Lower leg skin (tissue), 4 donors: Measurements from ENCODE around the gene CPLX4. TPM values are rescaled to one million over a fixed set of nuclear protein-coding genes. Genes with fewer than 3 reads are reported as not detected.
"Not testable (repeated sequence)": the region's sequence is repeated elsewhere in the genome, so short reads cannot be mapped to it uniquely, and the experiment has no call there.

Source experiments
- DNase-seq, 2 donors: peaks; one replicate each; pipeline ENCODE4 v3.0.0-alpha.2; 2019; ENCODE audit warnings: low spot score in 2 of 2
- H3K4me3 ChIP-seq: fragments of 200-600 bp; sonication (generic); 2 replicates; pipeline ENCODE4 v1.5.1; 2017; ENCODE audit warnings: mild to moderate bottlenecking, low read depth; ENCODE audit not compliant: poor library complexity, severe bottlenecking
- CTCF ChIP-seq, 3 donors: fragments of 450-650 bp; IDR thresholded peaks; one replicate each; pipeline ENCODE4 v1.5.1; 2016; ENCODE audit warnings: antibody characterized with exemption in 3 of 3, mild to moderate bottlenecking in 3 of 3, moderate library complexity in 2 of 3
- POLR2A ChIP-seq, 2 donors: fragments of 450-650 bp; IDR thresholded peaks; one replicate each; pipeline ENCODE4 v1.6.1; 2016 to 2017; ENCODE audit warnings: antibody characterized with exemption in 2 of 2, mild to moderate bottlenecking in 1 of 2, moderate library complexity in 1 of 2
- WGBS, 2 donors: methylation state at CpG; one replicate each; pipeline ENCODE4 v1.1.5; 2018; 5-methylcytosine and 5-hydroxymethylcytosine counted together
- intact Hi-C: fragments of 100-400 bp; cut with DNase I; formaldehyde crosslinking; loops from one replicate; pipeline ENCODE4 v1.15.0; 2023; ENCODE audit warnings: low total_unique reads
- total RNA-seq, 4 donors: library from RNA; depleted of rRNA; stranded (reverse); fragments of >200 nt; gene quantifications; one replicate each; pipeline ENCODE4 v1.1.0, GENCODE V29; 2016

Gene CPLX4
- total RNA-seq, 4 donors from 2014 or later = not detected

DNA sequence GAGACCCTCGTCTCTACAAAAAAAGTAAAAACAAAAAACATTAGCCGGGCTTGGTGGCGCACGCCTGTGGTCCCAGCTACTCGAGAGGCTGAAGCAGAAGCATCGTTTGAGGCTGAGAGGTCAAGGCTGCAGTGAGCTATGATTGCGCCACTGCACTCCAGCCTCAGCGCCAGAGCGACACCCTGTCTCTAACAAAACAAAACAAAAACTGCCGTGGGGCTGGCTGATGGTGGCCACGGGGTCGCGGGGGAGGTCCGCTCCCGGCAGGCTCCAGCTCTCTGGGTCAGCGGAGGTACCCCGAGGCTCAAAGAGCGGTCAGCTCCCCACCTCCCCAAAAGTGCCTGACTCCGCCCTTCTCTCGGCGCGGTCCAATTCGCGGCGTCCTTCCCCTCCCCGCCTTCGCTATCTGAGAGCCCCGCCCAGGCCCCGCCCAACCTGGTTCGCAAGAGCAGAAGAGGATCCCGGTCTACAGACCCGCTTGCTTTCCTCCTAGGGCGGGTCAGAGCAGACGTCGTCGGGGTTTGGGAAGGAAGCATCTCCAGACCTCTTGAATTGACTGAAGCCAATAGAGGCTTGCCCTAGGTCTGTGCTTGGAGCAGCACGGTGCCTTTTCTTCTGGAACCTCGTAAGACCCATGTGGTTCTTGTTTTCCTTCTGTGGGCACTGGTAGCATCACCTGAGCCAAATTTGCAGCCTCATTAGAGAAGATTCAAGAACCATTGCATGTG is 53.0 kb downstream of the CPLX4 start:
- TF ChIP-seq POLR2A (IDR thresholded peaks at IDR 0.05) (no peak), CTCF (IDR thresholded peaks at IDR 0.05) (no peak)
- no peak overlapping the region for H3K4me3 ChIP-seq
- WGBS, 2 donors = 6 to 8% methylated on average over 22 to 33 of the region's 38 CpGs
- no peak for DNase-seq
- intact Hi-C loops = no loop called here

GRCh38 chr18:59264651-59265245 is 53.7 kb downstream of the CPLX4 start:
- DNase-seq = no peak
- TF ChIP-seq POLR2A (IDR thresholded peaks at IDR 0.05) = no peak
- no peak for TF ChIP-seq CTCF (IDR thresholded peaks at IDR 0.05)
- no peak overlapping the region for H3K4me3 ChIP-seq
- 8 to 13% methylated on average over 39 to 41 of the region's 41 CpGs for WGBS, 2 donors
- intact Hi-C loops = no loop called here

DNA sequence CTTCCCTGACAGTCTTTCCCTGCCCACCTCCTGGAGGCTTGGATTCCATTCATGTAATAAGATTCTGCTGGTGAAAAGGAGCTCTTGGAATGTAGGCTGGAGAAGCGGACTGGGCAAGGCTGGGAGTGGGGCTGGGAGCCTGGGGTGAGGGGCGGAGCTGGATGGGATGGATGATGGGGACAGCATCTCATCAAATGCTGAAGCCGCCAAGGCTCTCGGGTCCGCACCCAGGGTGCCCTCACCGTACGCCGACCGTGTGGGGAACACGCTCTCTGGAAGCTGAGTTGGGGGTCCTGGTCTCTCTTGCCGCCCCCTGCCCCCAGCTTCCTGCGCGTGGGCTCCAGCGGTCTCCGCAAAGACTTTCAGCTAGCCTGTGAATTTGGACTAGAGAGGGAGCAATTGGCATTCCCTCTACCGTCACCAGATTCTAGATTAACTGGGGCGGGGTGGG is 54.3 kb downstream of the CPLX4 start:
- DNase-seq = no peak
- H3K4me3 ChIP-seq = no peak overlapping the region
- intact Hi-C loops = no loop called here
- TF ChIP-seq POLR2A (IDR thresholded peaks at IDR 0.05) (no peak), CTCF (IDR thresholded peaks at IDR 0.05) (no peak)
- WGBS, 2 donors = 3 to 10% methylated on average over 17 of the region's 17 CpGs

- DNase-seq = no peak
- WGBS, 2 donors = 20 to 23% methylated on average over 16 of the region's 16 CpGs
- no peak for TF ChIP-seq CTCF (IDR thresholded peaks at IDR 0.05)
- no peak for TF ChIP-seq POLR2A (IDR thresholded peaks at IDR 0.05)
Measured at GRCh38 chr18:59263661-59264060, 54.8 kb downstream of the CPLX4 start.

DNA sequence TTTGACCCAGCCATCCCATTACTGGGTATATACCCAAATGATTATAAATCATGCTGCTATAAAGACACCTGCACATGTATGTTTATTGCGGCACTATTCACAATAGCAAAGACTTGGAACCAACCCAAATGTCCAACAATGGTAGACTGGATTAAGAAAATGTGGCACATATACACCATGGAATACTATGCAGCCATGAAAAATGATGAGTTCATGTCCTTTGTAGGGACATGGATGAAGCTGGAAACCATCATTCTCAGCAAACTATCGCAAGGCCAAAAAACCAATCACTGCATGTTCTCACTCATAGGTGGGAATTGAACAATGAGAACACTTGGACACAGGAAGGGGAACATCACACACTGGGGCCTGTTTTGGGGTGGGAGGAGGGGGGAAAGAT is 56.2 kb downstream of the CPLX4 start:
- intact Hi-C loops, H3K4me3 ChIP-seq, DNase-seq: not testable (repeated sequence)
- WGBS, 2 donors = 88 to 100% methylated on average over 2 of the region's 2 CpGs

More at GRCh38 chr18:59263661-59264060, 54.8 kb downstream of the CPLX4 start:
- intact Hi-C loops = no loop called here
- H3K4me3 ChIP-seq = no peak overlapping the region

DNA sequence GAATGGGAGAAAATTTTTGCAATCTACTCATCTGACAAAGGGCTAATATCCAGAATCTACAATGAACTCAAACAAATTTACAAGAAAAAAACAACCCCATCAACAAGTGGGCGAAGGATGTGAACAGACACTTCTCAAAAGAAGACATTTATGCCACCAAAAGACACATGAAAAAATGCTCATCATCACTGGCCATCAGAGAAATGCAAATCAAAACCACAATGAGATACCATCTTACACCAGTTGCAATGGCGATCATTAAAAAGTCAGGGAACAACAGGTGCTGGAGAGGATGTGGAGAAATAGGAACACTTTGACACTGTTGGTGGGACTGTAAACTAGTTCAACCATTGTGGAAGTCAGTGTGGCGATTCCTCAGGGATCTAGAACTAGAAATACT is 56.6 kb downstream of the CPLX4 start:
- H3K4me3 ChIP-seq, DNase-seq, intact Hi-C loops: not testable (repeated sequence)
- 86 to 94% methylated on average over 3 of the region's 3 CpGs for WGBS, 2 donors

DNA sequence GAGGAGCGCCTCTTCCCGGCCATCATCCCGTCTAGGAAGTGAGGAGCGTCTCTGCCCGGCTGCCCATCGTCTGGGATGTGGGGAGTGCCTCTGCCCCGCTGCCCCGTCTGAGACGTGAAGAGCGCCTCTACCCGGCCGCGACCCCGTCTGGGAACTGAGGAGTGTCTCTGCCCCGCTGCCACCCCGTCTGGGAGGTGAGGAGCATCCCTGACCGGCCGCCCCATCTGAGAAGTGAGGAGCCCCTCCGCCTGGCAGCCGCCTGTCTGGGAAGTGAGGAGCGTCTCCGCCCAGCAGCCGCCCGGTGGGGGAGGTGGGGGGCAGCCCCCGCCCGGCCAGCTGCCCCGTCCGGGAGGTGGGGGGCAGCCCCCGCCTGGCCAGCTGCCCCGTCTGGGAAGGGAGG is 63.0 kb downstream of the CPLX4 start:
- DNase-seq, intact Hi-C loops, H3K4me3 ChIP-seq: not testable (repeated sequence)
- 84 to 91% methylated on average over 2 to 20 of the region's 30 CpGs for WGBS, 2 donors
